Ishikawa (cell line): ENCODE data around the gene PPP4R2.

ENCODE experiments used
- CEBPB ChIP-seq: IDR thresholded peaks from 2 replicates; pipeline ENCODE4 v1.6.1; 2012
- CREB1 ChIP-seq: IDR thresholded peaks from 2 replicates; pipeline ENCODE4 v1.6.1; 2012; ENCODE audit warnings: low read depth
- EGR1 ChIP-seq: IDR thresholded peaks from 2 replicates; pipeline ENCODE4 v1.6.1; 2012
- EP300 ChIP-seq: IDR thresholded peaks from 2 replicates; pipeline ENCODE4 v1.6.1; 2012; ENCODE audit warnings: borderline replicate concordance
- FOXM1 ChIP-seq: IDR thresholded peaks from 2 replicates; pipeline ENCODE4 v1.6.1; 2012; ENCODE audit warnings: low read depth, borderline replicate concordance
- NFIC ChIP-seq: IDR thresholded peaks from 2 replicates; pipeline ENCODE4 v1.6.1; 2012
- RAD21 ChIP-seq: IDR thresholded peaks from 2 replicates; pipeline ENCODE4 v1.6.1; 2012; ENCODE audit warnings: low read depth
- TAF1 ChIP-seq: IDR thresholded peaks from 2 replicates; pipeline ENCODE4 v1.6.1; 2012; ENCODE audit warnings: low read depth, mild to moderate bottlenecking
- TCF12 ChIP-seq: IDR thresholded peaks from 2 replicates; pipeline ENCODE4 v1.6.1; 2012; ENCODE audit warnings: low read depth
- TEAD4 ChIP-seq: IDR thresholded peaks from 2 replicates; pipeline ENCODE4 v1.6.1; 2012
- USF1 ChIP-seq: IDR thresholded peaks from 2 replicates; pipeline ENCODE4 v1.6.1; 2012
- YY1 ChIP-seq: IDR thresholded peaks from 2 replicates; pipeline ENCODE4 v1.6.1; 2012; ENCODE audit warnings: low read depth
- ZBTB7A ChIP-seq: IDR thresholded peaks from 2 replicates; pipeline ENCODE4 v1.6.1; 2012; ENCODE audit warnings: low read depth
- TF ChIP-seq, protein P1 (sequence below): IDR thresholded peaks from 2 replicates; pipeline ENCODE4 v1.6.1; 2012
- TF ChIP-seq, protein P2 (sequence below): IDR thresholded peaks from 2 replicates; pipeline ENCODE4 v1.6.1; 2012; ENCODE audit warnings: low read depth, mild to moderate bottlenecking

The PPP4R2 gene

DNA sequence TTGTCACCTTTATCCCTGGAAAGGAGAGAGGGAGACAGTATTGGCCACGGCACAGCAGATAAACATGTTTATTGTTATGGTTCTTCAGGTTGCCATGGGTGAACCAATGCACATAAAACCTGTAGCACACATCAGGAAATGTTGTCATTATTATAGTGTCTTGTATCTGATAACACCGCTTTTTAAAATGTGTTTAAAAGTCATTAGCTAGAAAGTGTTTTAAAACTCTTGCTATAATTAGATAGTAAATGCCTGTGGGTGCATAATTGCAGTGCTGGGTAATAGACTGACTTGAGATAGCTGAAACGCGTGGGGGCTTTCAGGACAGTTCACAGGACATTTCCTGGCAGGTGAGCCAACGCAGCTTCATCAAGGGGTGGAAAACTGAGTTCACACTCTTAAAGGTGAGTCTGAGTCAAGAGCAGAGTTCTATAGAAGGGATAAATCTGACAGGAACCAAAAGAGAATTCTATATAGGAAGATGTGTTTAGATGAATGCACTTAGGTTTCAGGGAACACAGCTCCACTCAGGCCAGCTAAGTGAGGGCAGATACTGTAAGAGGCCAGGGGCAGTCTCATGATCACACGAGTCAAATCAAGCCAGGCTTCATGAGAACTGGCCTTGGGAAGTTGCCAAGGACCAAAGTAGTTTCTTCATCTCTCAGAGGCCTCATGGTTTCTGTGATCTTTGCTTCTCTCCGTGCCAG lies 35.6 kb upstream of the PPP4R2 start:
- no peak for TF ChIP-seq NFIC
- TF ChIP-seq FOXM1: no peak
- TF ChIP-seq, protein P1, sequence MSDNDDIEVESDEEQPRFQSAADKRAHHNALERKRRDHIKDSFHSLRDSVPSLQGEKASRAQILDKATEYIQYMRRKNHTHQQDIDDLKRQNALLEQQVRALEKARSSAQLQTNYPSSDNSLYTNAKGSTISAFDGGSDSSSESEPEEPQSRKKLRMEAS: no peak
- TF ChIP-seq TCF12: no peak
- TF ChIP-seq, protein P2, sequence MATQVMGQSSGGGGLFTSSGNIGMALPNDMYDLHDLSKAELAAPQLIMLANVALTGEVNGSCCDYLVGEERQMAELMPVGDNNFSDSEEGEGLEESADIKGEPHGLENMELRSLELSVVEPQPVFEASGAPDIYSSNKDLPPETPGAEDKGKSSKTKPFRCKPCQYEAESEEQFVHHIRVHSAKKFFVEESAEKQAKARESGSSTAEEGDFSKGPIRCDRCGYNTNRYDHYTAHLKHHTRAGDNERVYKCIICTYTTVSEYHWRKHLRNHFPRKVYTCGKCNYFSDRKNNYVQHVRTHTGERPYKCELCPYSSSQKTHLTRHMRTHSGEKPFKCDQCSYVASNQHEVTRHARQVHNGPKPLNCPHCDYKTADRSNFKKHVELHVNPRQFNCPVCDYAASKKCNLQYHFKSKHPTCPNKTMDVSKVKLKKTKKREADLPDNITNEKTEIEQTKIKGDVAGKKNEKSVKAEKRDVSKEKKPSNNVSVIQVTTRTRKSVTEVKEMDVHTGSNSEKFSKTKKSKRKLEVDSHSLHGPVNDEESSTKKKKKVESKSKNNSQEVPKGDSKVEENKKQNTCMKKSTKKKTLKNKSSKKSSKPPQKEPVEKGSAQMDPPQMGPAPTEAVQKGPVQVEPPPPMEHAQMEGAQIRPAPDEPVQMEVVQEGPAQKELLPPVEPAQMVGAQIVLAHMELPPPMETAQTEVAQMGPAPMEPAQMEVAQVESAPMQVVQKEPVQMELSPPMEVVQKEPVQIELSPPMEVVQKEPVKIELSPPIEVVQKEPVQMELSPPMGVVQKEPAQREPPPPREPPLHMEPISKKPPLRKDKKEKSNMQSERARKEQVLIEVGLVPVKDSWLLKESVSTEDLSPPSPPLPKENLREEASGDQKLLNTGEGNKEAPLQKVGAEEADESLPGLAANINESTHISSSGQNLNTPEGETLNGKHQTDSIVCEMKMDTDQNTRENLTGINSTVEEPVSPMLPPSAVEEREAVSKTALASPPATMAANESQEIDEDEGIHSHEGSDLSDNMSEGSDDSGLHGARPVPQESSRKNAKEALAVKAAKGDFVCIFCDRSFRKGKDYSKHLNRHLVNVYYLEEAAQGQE: no peak
- TF ChIP-seq CREB1: no peak

DNA sequence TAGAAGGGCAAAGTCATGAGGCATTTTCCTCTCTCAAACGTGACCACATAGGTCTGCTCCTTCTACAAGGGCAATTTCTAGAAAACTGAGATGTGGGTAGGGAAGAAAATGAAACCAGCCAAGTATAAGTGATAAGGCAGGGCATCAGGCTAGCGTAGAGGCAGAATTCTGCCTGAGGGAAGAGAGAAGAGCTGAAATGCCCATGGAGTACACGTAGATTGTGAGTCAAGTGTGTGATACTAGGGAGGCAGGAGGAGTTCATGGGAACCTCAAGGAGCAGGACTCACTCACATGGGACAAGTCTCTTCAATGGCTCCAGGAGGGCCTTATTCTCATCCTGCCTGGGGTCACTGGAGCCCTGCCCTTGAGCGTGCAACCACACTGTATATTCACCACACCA lies 34.9 kb upstream of the PPP4R2 start:
- TF ChIP-seq ZBTB7A (no peak), NFIC (no peak), RAD21 (no peak), CEBPB (no peak), CREB1 (no peak), TCF12 (no peak), FOXM1 (no peak), USF1 (no peak)
- TF ChIP-seq, protein P2: no peak
- TF ChIP-seq, protein P1: no peak

GRCh38 chr3:72962317-72962716 lies 34.3 kb upstream of the PPP4R2 start:
- TF ChIP-seq EP300: no peak
- TF ChIP-seq, protein P2: no peak
- TF ChIP-seq FOXM1: no peak
- no peak for TF ChIP-seq TCF12
- TF ChIP-seq USF1: no peak
- no peak for TF ChIP-seq YY1
- TF ChIP-seq, protein P1: no peak
- no peak for TF ChIP-seq CREB1
- no peak for TF ChIP-seq NFIC
- no peak for TF ChIP-seq TAF1

- TF ChIP-seq EGR1 (no peak), CEBPB (no peak), NFIC (no peak)
Observed at GRCh38 chr3:72964633-72965032, 32.0 kb upstream of the PPP4R2 start.

GRCh38 chr3:72968266-72968664 lies 28.3 kb upstream of the PPP4R2 start:
- TF ChIP-seq CREB1: no peak
- TF ChIP-seq, protein P1: no peak
- TF ChIP-seq EGR1: no peak
- TF ChIP-seq ZBTB7A: no peak
- TF ChIP-seq TEAD4: no peak
- TF ChIP-seq NFIC: no peak
- TF ChIP-seq CEBPB: no peak
- TF ChIP-seq TAF1: no peak
- no peak for TF ChIP-seq RAD21
- no peak for TF ChIP-seq YY1
- TF ChIP-seq TCF12: no peak
- TF ChIP-seq FOXM1: no peak
